ENCODE measurements around the gene ANAPC2. TPM values are rescaled to one million over a fixed set of nuclear protein-coding genes. Genes with fewer than 3 reads are reported as not detected.

Gene ANAPC2
- total RNA-seq, 1 experiment from 2014 or later: 16.8 TPM

DNA sequence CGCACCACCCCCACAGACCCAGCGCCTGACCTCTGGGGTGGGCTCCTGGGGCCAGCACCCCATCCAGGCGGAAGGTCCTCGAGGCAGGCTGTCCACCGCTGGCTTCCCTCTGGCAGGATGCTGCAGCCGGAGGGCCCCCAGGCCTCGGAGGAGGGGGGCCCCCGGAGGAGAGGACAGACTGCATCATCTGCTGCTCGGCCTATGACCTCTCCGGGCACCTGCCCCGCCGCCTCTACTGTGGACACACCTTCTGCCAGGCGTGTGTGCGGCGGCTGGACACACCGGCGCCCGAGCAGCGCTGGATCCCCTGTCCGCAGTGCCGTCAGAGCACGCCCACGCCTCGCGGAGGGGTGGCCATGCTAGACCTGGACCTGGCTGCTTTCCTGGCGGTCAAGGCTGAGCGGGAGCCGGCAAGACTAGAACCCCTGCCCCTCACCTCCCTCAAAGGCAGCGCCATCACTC lies 40.2 kb upstream of the ANAPC2 start:
- H3K9me2 ChIP-seq (replicated peaks; ENCODE audit: insufficient read depth, low read length): no peaks in the 10 kb centered on the region
- no peaks in the 10 kb centered on the region for H3K27me3 ChIP-seq (ENCODE audit: low read length)
- no peak overlapping the region for H3K4me2 ChIP-seq (ENCODE audit: low read depth, low read length, poor library complexity, severe bottlenecking)
- no peaks in the 10 kb centered on the region for H4K20me1 ChIP-seq (ENCODE audit: insufficient read depth, low read depth, low read length)
- H3K4me1 ChIP-seq (ENCODE audit: low read length): peaks cover 13% of the 10 kb centered on the region
- no peak overlapping the region for H3K4me3 ChIP-seq (ENCODE audit: low read length)
- H3K79me2 ChIP-seq (ENCODE audit: low read length): no peaks in the 10 kb centered on the region
- no peak overlapping the region for H3K9ac ChIP-seq (ENCODE audit: low read length)
- H3K36me3 ChIP-seq (ENCODE audit: insufficient read depth, low read length): no peaks in the 10 kb centered on the region
- no peaks in the 10 kb centered on the region for H3K9me3 ChIP-seq (ENCODE audit: low read length)
- no peak overlapping the region for H2AFZ ChIP-seq (ENCODE audit: low read length)
- no peak overlapping the region for H3K27ac ChIP-seq (ENCODE audit: low read length)
- DNase-seq: no peak

DNA sequence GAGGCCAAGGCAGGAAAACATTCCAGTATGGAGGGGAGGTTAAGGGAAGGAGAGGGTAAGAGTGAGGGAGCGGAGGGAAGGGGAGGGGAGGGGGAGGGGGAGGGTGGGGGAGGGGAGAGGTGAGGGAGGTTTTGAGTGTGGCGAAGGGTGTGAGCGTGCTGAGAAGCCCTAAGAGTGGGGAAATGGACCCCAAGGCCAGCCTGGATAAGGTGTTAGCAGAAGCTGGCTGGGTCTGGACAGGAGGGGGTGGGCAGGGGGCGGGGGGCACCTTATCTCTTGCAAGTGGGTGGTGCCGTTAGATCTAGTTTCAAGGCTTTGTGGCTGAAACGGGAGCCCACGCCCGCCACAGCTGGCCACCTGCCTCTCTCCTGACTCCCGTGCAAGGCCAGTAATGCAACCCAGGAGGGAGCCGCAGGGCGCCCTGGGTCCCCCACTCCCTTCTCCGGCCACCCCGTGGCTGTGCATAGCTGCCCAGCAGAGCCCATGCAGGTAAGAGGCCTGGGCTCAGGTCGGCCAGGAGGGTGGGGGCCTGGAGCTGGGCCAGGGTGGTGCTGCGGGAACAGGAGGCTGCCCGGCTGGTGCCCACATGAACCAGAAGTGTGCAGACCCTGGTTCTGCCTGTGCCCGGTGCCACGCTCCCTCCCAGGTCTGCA lies 39.6 kb upstream of the ANAPC2 start:
- Histone ChIP-seq H3K36me3 (ENCODE audit: insufficient read depth, low read length) (no peaks in the 10 kb centered on the region), H3K9me3 (ENCODE audit: low read length) (no peaks in the 10 kb centered on the region), H3K9me2 (replicated peaks; ENCODE audit: insufficient read depth, low read length) (no peaks in the 10 kb centered on the region), H3K4me1 (ENCODE audit: low read length) (peaks cover 15% of the 10 kb centered on the region), H3K4me3 (ENCODE audit: low read length) (no peak overlapping the region), H3K27me3 (ENCODE audit: low read length) (no peaks in the 10 kb centered on the region), H3K27ac (ENCODE audit: low read length) (no peak overlapping the region), H3K9ac (ENCODE audit: low read length) (no peak overlapping the region), H2AFZ (ENCODE audit: low read length) (no peak overlapping the region), H4K20me1 (ENCODE audit: insufficient read depth, low read depth, low read length) (no peaks in the 10 kb centered on the region), H3K4me2 (ENCODE audit: low read depth, low read length, poor library complexity, severe bottlenecking) (no peak overlapping the region), H3K79me2 (ENCODE audit: low read length) (no peaks in the 10 kb centered on the region)
- DNase-seq: no peak

DNA sequence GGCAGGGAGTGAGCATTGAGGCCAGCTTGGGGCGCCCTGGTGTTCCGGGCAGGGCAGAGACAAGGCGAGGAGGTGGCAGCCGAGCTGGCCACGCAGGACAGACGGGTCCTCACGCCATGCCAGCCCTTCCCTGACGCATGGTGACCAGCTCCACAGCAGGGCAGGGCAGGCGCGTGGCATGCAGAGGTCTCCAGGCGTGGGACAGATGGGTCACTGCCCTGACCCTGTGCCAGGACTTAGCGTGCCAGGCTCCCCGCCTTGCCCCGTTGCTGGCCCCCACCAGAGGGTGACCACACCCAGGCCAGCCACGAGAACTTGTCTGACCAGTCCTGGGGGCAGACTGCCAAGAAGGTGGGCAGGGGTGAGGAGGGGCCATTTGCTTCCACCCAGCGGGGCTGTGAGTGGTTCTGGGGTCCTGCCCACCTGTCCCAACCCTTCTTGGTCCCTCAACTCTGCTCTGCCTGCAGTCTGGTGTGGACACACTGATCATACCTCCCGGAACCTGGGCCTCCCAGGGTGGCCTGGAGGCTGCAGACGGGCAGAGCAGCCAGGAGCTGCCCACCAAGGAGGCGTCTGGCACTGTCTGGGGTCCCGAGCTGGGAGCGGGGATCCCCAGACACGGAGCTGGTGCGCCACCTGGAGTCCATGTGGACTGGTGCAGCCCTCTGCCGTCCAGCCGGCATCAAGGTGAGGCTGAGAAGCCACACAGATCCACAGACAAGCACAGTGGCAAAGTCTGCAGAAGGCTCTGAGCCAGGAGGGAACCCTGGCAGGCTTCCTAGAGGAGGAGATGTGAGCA lies 38.9 kb upstream of the ANAPC2 start, which contains the start of gene RNF224:
Gene RNF224 (plus strand): TSS at position 449 of the 799 bp plus-strand sequence. CDS start 834 bp downstream, outside the sequence.
- Histone ChIP-seq H3K4me1 (ENCODE audit: low read length) (peaks cover 22% of the 10 kb centered on the region), H3K4me2 (ENCODE audit: low read depth, low read length, poor library complexity, severe bottlenecking) (no peak within 1 kb of the TSS), H3K27ac (ENCODE audit: low read length) (no peak within 1 kb of the TSS), H2AFZ (ENCODE audit: low read length) (no peak within 1 kb of the TSS), H3K9me3 (ENCODE audit: low read length) (no peaks in the 10 kb centered on the region), H4K20me1 (ENCODE audit: insufficient read depth, low read depth, low read length) (no peaks in the 10 kb centered on the region), H3K9me2 (replicated peaks; ENCODE audit: insufficient read depth, low read length) (no peaks in the 10 kb centered on the region), H3K36me3 (ENCODE audit: insufficient read depth, low read length) (no peaks in the 10 kb centered on the region), H3K79me2 (ENCODE audit: low read length) (no peaks in the 10 kb centered on the region), H3K9ac (ENCODE audit: low read length) (no peak within 1 kb of the TSS), H3K4me3 (ENCODE audit: low read length) (no peak within 1 kb of the TSS), H3K27me3 (ENCODE audit: low read length) (no peaks in the 10 kb centered on the region)
- DNase-seq: peak; percentile 95

DNA sequence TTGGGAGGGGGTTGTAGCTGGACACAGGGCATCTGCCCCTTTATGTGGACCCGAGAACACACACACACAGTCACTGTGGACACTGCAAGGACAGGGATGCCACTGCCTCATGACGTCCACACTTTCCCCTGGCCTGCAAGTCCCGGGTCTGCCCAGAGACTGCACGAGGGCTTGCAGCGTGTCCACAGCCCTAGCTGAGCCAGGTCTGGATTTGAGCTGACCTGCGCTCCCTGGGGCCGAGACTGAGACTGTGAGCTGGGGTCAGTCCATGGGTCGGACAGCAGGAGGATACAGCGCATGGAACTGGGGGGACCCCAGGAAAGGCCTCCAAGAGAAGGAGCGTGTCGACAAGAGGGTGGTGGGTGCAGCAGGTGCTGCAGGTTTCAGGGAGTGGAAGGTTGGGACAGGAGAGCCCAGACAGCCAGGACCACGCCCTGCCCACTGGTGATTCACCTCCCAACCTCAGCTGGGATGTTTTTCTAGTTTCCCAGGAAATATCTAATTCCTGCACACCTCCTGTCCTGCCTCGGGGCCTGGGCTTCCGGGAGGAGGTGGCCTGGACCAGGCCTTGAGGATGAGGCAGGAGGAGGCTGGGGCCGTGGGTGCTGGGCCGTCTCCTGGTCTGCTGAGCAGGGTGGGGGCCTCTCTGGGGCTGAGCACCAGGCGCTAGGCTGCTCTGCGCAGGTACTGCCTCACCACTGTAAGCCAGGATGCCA lies 38.1 kb upstream of the ANAPC2 start:
- H3K36me3 ChIP-seq (ENCODE audit: insufficient read depth, low read length): no peaks in the 10 kb centered on the region
- H2AFZ ChIP-seq (ENCODE audit: low read length): no peak overlapping the region
- no peaks in the 10 kb centered on the region for H3K9me3 ChIP-seq (ENCODE audit: low read length)
- H3K9ac ChIP-seq (ENCODE audit: low read length): no peak overlapping the region
- H3K27me3 ChIP-seq (ENCODE audit: low read length): no peaks in the 10 kb centered on the region
- H3K4me3 ChIP-seq (ENCODE audit: low read length): no peak overlapping the region
- no peak overlapping the region for H3K27ac ChIP-seq (ENCODE audit: low read length)
- no peaks in the 10 kb centered on the region for H4K20me1 ChIP-seq (ENCODE audit: insufficient read depth, low read depth, low read length)
- H3K9me2 ChIP-seq (replicated peaks; ENCODE audit: insufficient read depth, low read length): no peaks in the 10 kb centered on the region
- H3K4me1 ChIP-seq (ENCODE audit: low read length): peaks cover 22% of the 10 kb centered on the region
- no peaks in the 10 kb centered on the region for H3K79me2 ChIP-seq (ENCODE audit: low read length)
- no peak for DNase-seq
- no peak overlapping the region for H3K4me2 ChIP-seq (ENCODE audit: low read depth, low read length, poor library complexity, severe bottlenecking)

DNA sequence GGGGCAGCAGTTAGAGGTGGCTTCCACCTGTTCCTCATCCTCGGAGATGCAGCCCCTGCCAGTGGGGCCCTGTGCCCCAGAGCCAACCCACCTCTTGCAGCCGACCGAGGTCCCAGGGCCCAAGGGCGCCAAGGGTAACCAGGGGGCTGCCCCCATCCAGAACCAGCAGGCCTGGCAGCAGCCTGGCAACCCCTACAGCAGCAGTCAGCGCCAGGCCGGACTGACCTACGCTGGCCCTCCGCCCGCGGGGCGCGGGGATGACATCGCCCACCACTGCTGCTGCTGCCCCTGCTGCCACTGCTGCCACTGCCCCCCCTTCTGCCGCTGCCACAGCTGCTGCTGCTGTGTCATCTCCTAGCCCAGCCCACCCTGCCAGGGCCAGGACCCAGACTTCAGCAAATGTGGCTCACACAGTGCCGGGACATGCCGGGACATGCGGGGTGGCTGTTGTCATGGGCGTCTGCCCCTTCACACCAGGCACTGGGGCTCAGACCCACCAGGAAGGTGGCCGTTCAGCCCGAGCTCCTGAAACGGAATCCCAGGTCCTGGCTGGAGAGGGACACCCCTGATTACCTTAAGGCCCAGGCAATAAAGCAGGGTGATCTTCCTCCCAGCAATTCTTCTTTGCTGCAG lies 37.5 kb upstream of the ANAPC2 start:
- Histone ChIP-seq H2AFZ (ENCODE audit: low read length) (no peak overlapping the region), H3K9me2 (replicated peaks; ENCODE audit: insufficient read depth, low read length) (no peaks in the 10 kb centered on the region), H3K4me3 (ENCODE audit: low read length) (no peak overlapping the region), H3K4me2 (ENCODE audit: low read depth, low read length, poor library complexity, severe bottlenecking) (no peak overlapping the region), H3K27me3 (ENCODE audit: low read length) (no peaks in the 10 kb centered on the region), H3K79me2 (ENCODE audit: low read length) (no peaks in the 10 kb centered on the region), H3K9ac (ENCODE audit: low read length) (no peak overlapping the region; the same call in 1 of the 2 replicates), H3K4me1 (ENCODE audit: low read length) (peaks cover 22% of the 10 kb centered on the region), H3K36me3 (ENCODE audit: insufficient read depth, low read length) (no peaks in the 10 kb centered on the region), H3K27ac (ENCODE audit: low read length) (no peak overlapping the region), H4K20me1 (ENCODE audit: insufficient read depth, low read depth, low read length) (no peaks in the 10 kb centered on the region), H3K9me3 (ENCODE audit: low read length) (no peaks in the 10 kb centered on the region)
- DNase-seq: no peak

DNA sequence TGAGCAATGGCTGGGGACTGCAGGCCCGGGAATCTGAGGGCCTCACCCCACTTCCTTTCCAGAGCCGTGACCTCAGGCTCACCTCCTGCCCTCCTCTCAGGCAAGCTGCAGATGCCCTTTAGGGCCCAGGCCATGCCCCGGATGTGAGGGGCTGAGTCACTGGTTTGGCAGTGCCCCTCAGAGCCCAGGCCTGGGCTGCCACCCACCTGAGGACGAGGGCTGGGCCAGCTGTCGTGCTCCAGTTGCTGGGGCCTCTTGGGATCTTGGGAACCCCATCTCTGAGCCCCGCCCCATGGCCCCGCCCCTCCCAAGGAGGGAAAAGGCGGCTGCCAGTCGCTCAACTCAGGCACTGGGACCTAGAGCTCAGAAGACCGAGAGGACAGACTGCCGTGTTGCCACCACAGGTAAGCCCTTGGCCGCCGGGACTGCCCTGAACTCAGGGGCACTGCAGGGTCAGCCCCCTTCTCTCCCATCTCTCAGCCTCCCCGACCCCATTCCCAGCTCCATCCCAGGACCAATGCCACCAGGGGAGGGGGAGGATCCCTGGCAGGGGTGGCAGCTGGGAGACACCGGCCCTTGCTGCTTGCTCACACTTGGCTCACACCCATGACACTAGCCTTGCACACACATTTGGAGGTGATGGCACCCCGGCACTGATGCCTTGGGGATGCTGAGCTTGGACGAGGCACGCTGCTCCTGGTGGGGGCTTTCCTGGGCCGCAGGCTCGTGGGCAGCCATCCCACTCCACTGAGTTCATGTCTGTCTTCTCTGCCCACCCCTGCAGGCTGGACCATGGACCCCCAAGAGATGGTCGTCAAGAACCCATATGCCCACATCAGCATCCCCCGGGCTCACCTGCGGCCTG lies 36.7 kb upstream of the ANAPC2 start, which contains the start of gene CYSRT1:
Gene CYSRT1 (plus strand): TSS at position 345 of the 865 bp plus-strand sequence. CDS start 448 bp downstream, at position 793.
- Histone ChIP-seq H3K9ac (ENCODE audit: low read length) (peak within 1 kb of the TSS; percentile 98), H2AFZ (ENCODE audit: low read length) (no peak within 1 kb of the TSS)
- DNase-seq: no peak

More for the DNA sequence above, 36.7 kb upstream of the ANAPC2 start, which contains the start of gene CYSRT1:
- Histone ChIP-seq H4K20me1 (ENCODE audit: insufficient read depth, low read depth, low read length) (no peaks in the 10 kb centered on the region), H3K9me2 (replicated peaks; ENCODE audit: insufficient read depth, low read length) (no peaks in the 10 kb centered on the region), H3K4me1 (ENCODE audit: low read length) (peaks cover 22% of the 10 kb centered on the region), H3K27me3 (ENCODE audit: low read length) (no peaks in the 10 kb centered on the region), H3K4me3 (ENCODE audit: low read length) (peak within 1 kb of the TSS; percentile 98), H3K36me3 (ENCODE audit: insufficient read depth, low read length) (no peaks in the 10 kb centered on the region), H3K9me3 (ENCODE audit: low read length) (no peaks in the 10 kb centered on the region), H3K79me2 (ENCODE audit: low read length) (no peaks in the 10 kb centered on the region), H3K4me2 (ENCODE audit: low read depth, low read length, poor library complexity, severe bottlenecking) (peak within 1 kb of the TSS; percentile 81), H3K27ac (ENCODE audit: low read length) (peak within 1 kb of the TSS; percentile 74; the same call in 1 of the 2 replicates)

All from Karpas-422 (cell line).